SK-N-SH treated with all-trans-retinoic acid at 6 μM for 48 hours (cell line): ENCODE data around the gene RALGPS1.

Experiments
- ATAC-seq: fragments of 200-7000 bp; cut with Tn5 transposase; 3 replicates; pipeline ENCODE4 v1.9.1; 2020; ENCODE audit warnings: mild to moderate bottlenecking, moderate library complexity
- ARNTL ChIP-seq: fragments of 450-650 bp; formaldehyde crosslinking; IDR thresholded peaks from 2 replicates; pipeline ENCODE4 v1.5.0; 2020; ENCODE audit warnings: low read depth, mild to moderate bottlenecking, moderate library complexity, borderline replicate concordance
- BACH2 ChIP-seq: fragments of 250-450 bp; sonication (Bioruptor Pico); IDR thresholded peaks from 2 replicates; pipeline ENCODE4 v1.9.0; 2021; ENCODE audit warnings: mild to moderate bottlenecking, borderline replicate concordance
- CSDC2 ChIP-seq: fragments of 250-450 bp; sonication (Bioruptor Pico); IDR thresholded peaks from 2 replicates; pipeline ENCODE4 v1.5.0; 2020; ENCODE audit warnings: mild to moderate bottlenecking, moderate library complexity
- ESRRG ChIP-seq: fragments of 250-450 bp; sonication (Bioruptor Pico); IDR thresholded peaks from 2 replicates; pipeline ENCODE4 v1.6.1; 2021; ENCODE audit warnings: mild to moderate bottlenecking
- GLIS3 ChIP-seq: fragments of 250-450 bp; sonication (Bioruptor Pico); IDR thresholded peaks from 2 replicates; pipeline ENCODE4 v1.5.0; 2020; ENCODE audit warnings: mild to moderate bottlenecking, moderate library complexity
- ISL1 ChIP-seq: fragments of 250-450 bp; sonication (Bioruptor Pico); IDR thresholded peaks from 2 replicates; pipeline ENCODE4 v2.1.2; 2022; ENCODE audit warnings: mild to moderate bottlenecking, moderate library complexity
- POU6F1 ChIP-seq: fragments of 250-450 bp; sonication (Bioruptor Pico); IDR thresholded peaks from 2 replicates; pipeline ENCODE4 v1.8.0; 2021; ENCODE audit warnings: low read depth, mild to moderate bottlenecking, moderate library complexity, borderline replicate concordance
- PPARA ChIP-seq: fragments of 250-450 bp; sonication (Bioruptor Pico); IDR thresholded peaks from 2 replicates; pipeline ENCODE4 v1.5.0; 2020; ENCODE audit warnings: mild to moderate bottlenecking, borderline replicate concordance
- RARB ChIP-seq: fragments of 250-450 bp; sonication (Bioruptor Pico); IDR thresholded peaks from 2 replicates; pipeline ENCODE4 v1.8.0; 2021; ENCODE audit warnings: mild to moderate bottlenecking, moderate library complexity
- SNAI2 ChIP-seq: fragments of 250-450 bp; sonication (Bioruptor Pico); IDR thresholded peaks from 2 replicates; pipeline ENCODE4 v1.5.0; 2020; ENCODE audit warnings: mild to moderate bottlenecking, moderate library complexity
- TSHZ2 ChIP-seq: fragments of 250-450 bp; sonication (Bioruptor Pico); IDR thresholded peaks from 2 replicates; pipeline ENCODE4 v1.5.0; 2020; ENCODE audit warnings: mild to moderate bottlenecking, moderate library complexity
- ZC3H10 ChIP-seq: fragments of 250-450 bp; sonication (Bioruptor Pico); IDR thresholded peaks from 2 replicates; pipeline ENCODE4 v1.5.1; 2021; ENCODE audit warnings: mild to moderate bottlenecking, moderate library complexity
- ZFP3 ChIP-seq: fragments of 250-450 bp; sonication (Bioruptor Pico); IDR thresholded peaks from 2 replicates; pipeline ENCODE4 v1.5.0; 2020; ENCODE audit warnings: mild to moderate bottlenecking, moderate library complexity
- ZNF565 ChIP-seq: fragments of 450-650 bp; formaldehyde crosslinking; conservative IDR thresholded peaks from 2 replicates; pipeline ENCODE4 v1.5.0; 2020; ENCODE audit warnings: low read depth, mild to moderate bottlenecking, moderate library complexity
- ZNF70 ChIP-seq: fragments of 450-650 bp; formaldehyde crosslinking; IDR thresholded peaks from 2 replicates; pipeline ENCODE4 v1.5.0; 2020; ENCODE audit warnings: mild to moderate bottlenecking, moderate library complexity
- TF ChIP-seq, protein P1 (sequence below): fragments of 250-450 bp; sonication (Bioruptor Pico); IDR thresholded peaks from 2 replicates; pipeline ENCODE4 v1.5.1; 2020; ENCODE audit warnings: low read depth, mild to moderate bottlenecking, moderate library complexity

Gene RALGPS1

GRCh38 chr9:127035948-127036347 lies 121.4 kb downstream of the RALGPS1 start:
- no peak for ATAC-seq
- no peak for TF ChIP-seq GLIS3 (CRISPR knock-in tag)
- no peak for TF ChIP-seq ARNTL
- TF ChIP-seq ZFP3 (CRISPR knock-in tag) = no peak
- no peak for TF ChIP-seq ISL1 (CRISPR knock-in tag)
- TF ChIP-seq ZC3H10 (CRISPR knock-in tag) = no peak
- no peak for TF ChIP-seq PPARA (CRISPR knock-in tag)
- no peak for TF ChIP-seq RARB (CRISPR knock-in tag)
- TF ChIP-seq, protein P1, sequence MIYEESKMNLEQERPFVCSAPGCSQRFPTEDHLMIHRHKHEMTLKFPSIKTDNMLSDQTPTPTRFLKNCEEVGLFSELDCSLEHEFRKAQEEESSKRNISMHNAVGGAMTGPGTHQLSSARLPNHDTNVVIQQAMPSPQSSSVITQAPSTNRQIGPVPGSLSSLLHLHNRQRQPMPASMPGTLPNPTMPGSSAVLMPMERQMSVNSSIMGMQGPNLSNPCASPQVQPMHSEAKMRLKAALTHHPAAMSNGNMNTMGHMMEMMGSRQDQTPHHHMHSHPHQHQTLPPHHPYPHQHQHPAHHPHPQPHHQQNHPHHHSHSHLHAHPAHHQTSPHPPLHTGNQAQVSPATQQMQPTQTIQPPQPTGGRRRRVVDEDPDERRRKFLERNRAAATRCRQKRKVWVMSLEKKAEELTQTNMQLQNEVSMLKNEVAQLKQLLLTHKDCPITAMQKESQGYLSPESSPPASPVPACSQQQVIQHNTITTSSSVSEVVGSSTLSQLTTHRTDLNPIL = no peak
- no peak for TF ChIP-seq SNAI2 (CRISPR knock-in tag)
- TF ChIP-seq TSHZ2 (CRISPR knock-in tag) = no peak
- TF ChIP-seq ESRRG (CRISPR knock-in tag) = no peak
- TF ChIP-seq POU6F1 (CRISPR knock-in tag) = no peak

GRCh38 chr9:127036437-127036836 lies 121.9 kb downstream of the RALGPS1 start:
- ATAC-seq = no peak
- TF ChIP-seq ESRRG (CRISPR knock-in tag) (no peak), ZFP3 (CRISPR knock-in tag) (no peak), TSHZ2 (CRISPR knock-in tag) (no peak), CSDC2 (CRISPR knock-in tag) (no peak), GLIS3 (CRISPR knock-in tag) (no peak), ZNF70 (no peak), ARNTL (no peak), ZNF565 (CRISPR knock-in tag) (no peak), RARB (CRISPR knock-in tag) (no peak)
- TF ChIP-seq, protein P1 = no peak

- no peak for ATAC-seq
- no peak for TF ChIP-seq BACH2 (CRISPR knock-in tag)
- TF ChIP-seq TSHZ2 (CRISPR knock-in tag) = no peak
- TF ChIP-seq ZNF70 = no peak
- TF ChIP-seq ARNTL = no peak
These were observed 123.9 kb downstream of the RALGPS1 start for GRCh38 chr9:127038531-127038930.
